Measurements from ENCODE around the gene POLDIP2. TPM values are rescaled to one million over a fixed set of nuclear protein-coding genes. Genes with fewer than 3 reads are reported as not detected.

The POLDIP2 gene
- total and polyA plus RNA-seq, 2 of the 4 experiments (the other 2 are of a cell fraction) = 66.7 to 77.8 TPM

- no peak overlapping the region for H3K4me2 ChIP-seq (ENCODE audit: low read depth, low read length)
- dilution Hi-C loops (cut with HindIII; ENCODE audit: low sequenced_read_pairs, unreplicated experiment) = no loop called here
These were observed 37.2 kb upstream of the POLDIP2 start for GRCh38 chr17:28394337-28395116.

More at GRCh38 chr17:28394337-28395116, 37.2 kb upstream of the POLDIP2 start:
- Histone ChIP-seq H2AK5ac (ENCODE audit: low read depth, low read length) (no peak overlapping the region), H4K5ac (ENCODE audit: low read depth, low read length) (no peak overlapping the region), H2BK5ac (ENCODE audit: low read depth, low read length, poor library complexity, severe bottlenecking) (no peak overlapping the region), H4K20me1 (ENCODE audit: insufficient read depth, low read length) (no peaks in the 10 kb centered on the region), H3K36me3 (ENCODE audit: control insufficient read depth, insufficient read depth, low read length) (peaks cover 38% of the 10 kb centered on the region), H3K4me1 (ENCODE audit: control insufficient read depth, insufficient read depth, low read length) (peaks cover 9% of the 10 kb centered on the region), H3K23ac (ENCODE audit: low read depth, low read length) (no peak overlapping the region), H3K27me3 (ENCODE audit: control insufficient read depth, insufficient read depth, low read length) (no peaks in the 10 kb centered on the region), H4K8ac (ENCODE audit: low read depth in 2 of 2, low read length in 2 of 2) (no peak overlapping the region), H2BK15ac (ENCODE audit: low read depth, low read length) (no peak overlapping the region), H2AK9ac (replicated peaks; ENCODE audit: low read depth, low read length, poor library complexity) (no peak overlapping the region), H2AFZ (replicated peaks; ENCODE audit: low read length, poor library complexity) (no peak overlapping the region), H3K18ac (ENCODE audit: low read depth, low read length) (no peak overlapping the region), H3K4ac (ENCODE audit: low read depth, low read length) (no peak overlapping the region), H3K27ac (ENCODE audit: insufficient read depth, low read length) (peak overlapping the region; percentile 20; the same call in 1 of the 2 replicates), H3K9me1 (ENCODE audit: insufficient read depth, low read length) (peaks cover 18% of the 10 kb centered on the region; the same call in 1 of the 2 replicates), H4K91ac (ENCODE audit: insufficient read depth, low read depth, low read length) (no peak overlapping the region), H2BK20ac (ENCODE audit: low read depth, low read length) (no peak overlapping the region), H3K79me1 (ENCODE audit: low read depth in 1 of 2, low read length in 2 of 2) (no peaks in the 10 kb centered on the region), H2BK120ac (ENCODE audit: low read depth, low read length) (no peak overlapping the region), H3K9ac (ENCODE audit: low read depth, low read length) (no peak overlapping the region), H3K14ac (replicated peaks; ENCODE audit: low read depth, low read length) (no peak overlapping the region), H3K56ac (ENCODE audit: extremely low read depth, insufficient read depth, low read length) (no peak overlapping the region), H3K4me3 (ENCODE audit: insufficient read depth, low read depth, low read length) (no peak overlapping the region), H3K9me3 (ENCODE audit: control insufficient read depth, insufficient read depth, low read length) (no peaks in the 10 kb centered on the region)
- CTCF ChIA-PET = interaction anchor here (1.1 kb wide), 1 partner anchor 22 kb away, joined by 6 read pairs; no protein-coding TSS in a partner anchor
- intact Hi-C loops (cut with micrococcal nuclease) (no loop called here), in situ Hi-C loops (cut with MboI; ENCODE audit: low sequenced_read_pairs) (no loop called here)
- peak; percentile 62; the same call in 1 of the 2 replicates for TF ChIP-seq CEBPB (IDR thresholded peaks at IDR 0.05; ENCODE audit: low read depth, low read length)
- no peak for TF ChIP-seq MAFK (IDR thresholded peaks at IDR 0.05; ENCODE audit: low read depth, low read length)
- POLR2A ChIA-PET (ENCODE audit: unreplicated experiment) = no interaction called here
- peak; percentile 84 for ATAC-seq (ENCODE audit: low read depth)
- DNase-seq = peak; percentile 64
- no TSS peak for BruUV-seq (replicated peaks)
- WGBS, 2 experiments (ENCODE audit: extremely low coverage in 2 of 2, insufficient read length in 1 of 2) = no CpG with 5 or more reads among the region's 7 CpGs

All from IMR-90 (cell line).